Measurements from ENCODE around the gene DNAL1. TPM values are rescaled to one million over a fixed set of nuclear protein-coding genes. Genes with fewer than 3 reads are reported as not detected.

Gene DNAL1
- total RNA-seq, 1 experiment from 2014 or later = 25.5 TPM

GRCh38 chr14:73721101-73721821 is 76.5 kb downstream of the DNAL1 start:
- Histone ChIP-seq H3K27me3 (ENCODE audit: insufficient read depth, low read depth) (no peaks in the 10 kb centered on the region), H3K79me2 (ENCODE audit: low read depth) (peaks cover 22% of the 10 kb centered on the region; the same call in 1 of the 2 replicates), H3K9me3 (ENCODE audit: insufficient read depth, low read depth) (no peaks in the 10 kb centered on the region), H3F3A (ENCODE audit: insufficient read depth, low read depth) (peaks cover 70% of the 10 kb centered on the region), H3K4me1 (replicated peaks; ENCODE audit: insufficient read depth) (peaks cover 34% of the 10 kb centered on the region), H4K20me1 (ENCODE audit: insufficient read depth) (no peaks in the 10 kb centered on the region; the same call in 1 of the 2 replicates), H3K9me2 (ENCODE audit: insufficient read depth) (no peaks in the 10 kb centered on the region), H2AFZ (no peak overlapping the region), H3K4me2 (no peak overlapping the region), H3K4me3 (no peak overlapping the region), H3K36me3 (ENCODE audit: low read depth) (peaks cover 36% of the 10 kb centered on the region), H3K27ac (no peak overlapping the region)
- intact Hi-C loops (cut with micrococcal nuclease; ENCODE audit: unreplicated experiment) = loop anchor here (5.0 to 10.0 kb wide), 2 partner anchors 314 to 549 kb away; no protein-coding TSS in a partner anchor
- POLR2A ChIA-PET (ENCODE audit: unreplicated experiment) = no interaction called here
- no peak for DNase-seq
- TF ChIP-seq CTCF (conservative IDR thresholded peaks at IDR 0.05) = no peak
- no peak for TF ChIP-seq EZH2 (IDR thresholded peaks at IDR 0.05; ENCODE audit: low read depth)
- no TSS peak for BruUV-seq (replicated peaks)
- CTCF ChIA-PET = no interaction called here

DNA sequence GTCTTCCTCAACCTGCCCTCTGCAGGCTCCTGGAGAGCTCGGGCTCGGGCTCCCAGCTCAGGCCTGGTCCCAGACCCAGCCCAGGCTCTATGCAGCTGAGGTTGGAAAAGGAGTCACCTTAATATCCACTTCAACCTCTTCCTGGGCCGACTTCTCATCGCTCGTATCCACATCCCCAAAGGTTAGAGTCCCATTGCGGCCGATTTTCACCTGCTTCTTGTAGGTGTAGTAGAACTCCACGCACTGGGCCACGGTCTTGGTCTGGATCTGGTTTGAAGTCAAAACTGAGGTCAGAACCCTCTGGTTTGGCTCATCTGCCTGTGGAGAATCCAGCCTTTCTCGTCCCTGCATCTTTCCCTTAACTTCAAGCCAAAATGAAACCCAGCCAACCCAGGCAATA is 77.8 kb downstream of the DNAL1 start:
- CTCF ChIA-PET = no interaction called here
- H2AFZ ChIP-seq = no peak overlapping the region

GRCh38 chr14:73723406-73723796 is 78.6 kb downstream of the DNAL1 start:
- no TSS peak for BruUV-seq (replicated peaks)
- peaks cover 31% of the 10 kb centered on the region for H3K36me3 ChIP-seq (ENCODE audit: low read depth)
- H3K4me3 ChIP-seq = peak overlapping the region; percentile 20
- H3K79me2 ChIP-seq (ENCODE audit: low read depth) = peaks cover 31% of the 10 kb centered on the region
- ChIA-PET POLR2A (ENCODE audit: unreplicated experiment) (interaction anchor here (0.6 to 1.0 kb wide), 5 partner anchors 9 to 543 kb away, joined by 5 to 16 read pairs (median 7); partner anchors contain the start of gene PTGR2), CTCF (interaction anchor here (0.5 to 1.4 kb wide), 4 partner anchors 17 to 534 kb away, joined by 4 to 9 read pairs (median 5); no protein-coding TSS in a partner anchor)
- TF ChIP-seq EZH2 (IDR thresholded peaks at IDR 0.05; ENCODE audit: low read depth) (no peak), CTCF (conservative IDR thresholded peaks at IDR 0.05) (no peak)
- no peaks in the 10 kb centered on the region for H4K20me1 ChIP-seq (ENCODE audit: insufficient read depth)
- no peak overlapping the region for H2AFZ ChIP-seq
- no peaks in the 10 kb centered on the region for H3K9me3 ChIP-seq (ENCODE audit: insufficient read depth, low read depth)
- H3K4me2 ChIP-seq = peak overlapping the region; percentile 68
- intact Hi-C loops (cut with micrococcal nuclease; ENCODE audit: unreplicated experiment) = loop anchor here (5.0 to 10.0 kb wide), 2 partner anchors 311 to 551 kb away; no protein-coding TSS in a partner anchor
- H3F3A ChIP-seq (ENCODE audit: insufficient read depth, low read depth) = peaks cover 56% of the 10 kb centered on the region
- no peaks in the 10 kb centered on the region for H3K9me2 ChIP-seq (ENCODE audit: insufficient read depth)
- H3K4me1 ChIP-seq (replicated peaks; ENCODE audit: insufficient read depth) = peaks cover 56% of the 10 kb centered on the region
- DNase-seq = no peak
- H3K27me3 ChIP-seq (ENCODE audit: insufficient read depth, low read depth) = no peaks in the 10 kb centered on the region
- H3K27ac ChIP-seq = peak overlapping the region; percentile 88

More for the DNA sequence above, 77.8 kb downstream of the DNAL1 start:
- POLR2A ChIA-PET (ENCODE audit: unreplicated experiment) = no interaction called here
- H3K9me3 ChIP-seq (ENCODE audit: insufficient read depth, low read depth) = no peaks in the 10 kb centered on the region
- peaks cover 28% of the 10 kb centered on the region for H3K36me3 ChIP-seq (ENCODE audit: low read depth)
- H3K79me2 ChIP-seq (ENCODE audit: low read depth) = peaks cover 25% of the 10 kb centered on the region
- peaks cover 57% of the 10 kb centered on the region for H3F3A ChIP-seq (ENCODE audit: insufficient read depth, low read depth)
- no TSS peak for BruUV-seq (replicated peaks)
- no peaks in the 10 kb centered on the region for H3K9me2 ChIP-seq (ENCODE audit: insufficient read depth)
- no peak for DNase-seq
- peak overlapping the region; percentile 88 for H3K27ac ChIP-seq
- H3K4me2 ChIP-seq = peak overlapping the region; percentile 68; the same call in 1 of the 2 replicates
- no peak overlapping the region for H3K4me3 ChIP-seq
- H3K27me3 ChIP-seq (ENCODE audit: insufficient read depth, low read depth) = no peaks in the 10 kb centered on the region
- H3K4me1 ChIP-seq (replicated peaks; ENCODE audit: insufficient read depth) = peaks cover 48% of the 10 kb centered on the region
- TF ChIP-seq CTCF (conservative IDR thresholded peaks at IDR 0.05) (no peak), EZH2 (IDR thresholded peaks at IDR 0.05; ENCODE audit: low read depth) (no peak)
- intact Hi-C loops (cut with micrococcal nuclease; ENCODE audit: unreplicated experiment) = loop anchor here (5.0 to 10.0 kb wide), 2 partner anchors 312 to 550 kb away; no protein-coding TSS in a partner anchor
- no peaks in the 10 kb centered on the region; the same call in 1 of the 2 replicates for H4K20me1 ChIP-seq (ENCODE audit: insufficient read depth)

Measured in PC-9 (cell line).